ENCODE results near the gene FBXO45.
"Not testable (repeated sequence)": the region's sequence is repeated elsewhere in the genome, so short reads cannot be mapped to it uniquely, and the experiment has no call there.

The FBXO45 gene

DNA sequence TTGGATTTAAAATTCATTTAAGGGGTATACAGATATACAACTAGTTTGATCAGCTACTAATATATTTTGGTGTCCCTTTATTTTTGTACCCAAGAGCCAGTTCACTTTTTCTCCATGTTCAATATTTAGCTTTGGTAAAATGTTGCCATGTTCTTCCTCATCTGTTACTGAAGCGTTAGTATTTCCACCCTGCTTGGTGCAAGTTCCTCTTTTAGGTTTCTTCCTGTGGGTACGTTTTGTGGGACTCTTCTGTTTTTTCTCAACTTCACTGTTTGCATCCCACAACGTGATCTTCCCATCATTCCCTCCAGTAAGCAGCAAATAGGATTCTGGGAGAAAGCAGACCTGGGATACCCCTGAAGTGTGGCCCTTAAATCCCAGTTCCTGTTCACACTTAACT lies 14.3 kb upstream of the FBXO45 start:
- FAIRE-seq: no peak
- no peak for DNase-seq (ENCODE audit: extremely low spot score, insufficient read length, low read depth)

DNA sequence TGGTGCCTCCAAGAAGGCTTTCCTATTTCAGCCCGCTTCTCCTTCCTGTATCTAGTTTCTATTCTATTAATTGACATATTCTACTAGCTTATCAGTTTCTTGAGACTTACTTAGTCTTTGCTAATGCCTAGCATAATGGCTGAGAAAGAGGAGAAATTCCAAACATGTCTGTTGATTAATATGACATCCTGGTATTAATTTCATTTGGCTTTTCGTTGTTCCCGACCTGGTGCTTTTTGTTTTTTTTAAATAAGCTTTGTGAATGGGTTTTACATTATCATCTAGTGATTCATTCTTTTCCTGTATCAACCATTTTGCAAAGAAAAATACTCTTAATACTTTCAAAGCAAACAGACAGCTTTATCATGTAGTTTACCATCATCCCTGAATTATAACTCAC lies 13.2 kb upstream of the FBXO45 start:
- FAIRE-seq: no peak
- DNase-seq (ENCODE audit: extremely low spot score, insufficient read length, low read depth): no peak

DNA sequence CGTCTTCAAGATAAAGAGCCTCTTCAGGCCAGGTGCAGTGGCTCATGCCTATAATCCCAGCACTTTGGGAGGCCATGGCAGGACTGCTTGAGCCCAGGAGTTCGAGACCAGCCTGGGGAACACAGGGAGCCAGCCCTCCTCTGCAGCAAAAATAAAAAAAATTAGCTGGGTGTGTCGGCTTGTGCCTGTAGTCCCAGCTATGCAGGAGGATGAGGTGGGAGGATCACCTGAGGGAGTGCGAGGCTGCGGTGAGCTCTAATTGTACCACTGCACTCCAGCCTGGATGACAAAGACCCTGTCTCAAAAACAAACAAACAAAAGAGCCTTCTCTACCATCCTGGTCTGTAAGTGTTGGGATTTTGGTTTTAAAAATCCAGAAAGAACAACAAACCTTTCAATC lies 11.2 kb upstream of the FBXO45 start:
- DNase-seq (ENCODE audit: extremely low spot score, insufficient read length, low read depth) (no peak), FAIRE-seq (no peak)

DNA sequence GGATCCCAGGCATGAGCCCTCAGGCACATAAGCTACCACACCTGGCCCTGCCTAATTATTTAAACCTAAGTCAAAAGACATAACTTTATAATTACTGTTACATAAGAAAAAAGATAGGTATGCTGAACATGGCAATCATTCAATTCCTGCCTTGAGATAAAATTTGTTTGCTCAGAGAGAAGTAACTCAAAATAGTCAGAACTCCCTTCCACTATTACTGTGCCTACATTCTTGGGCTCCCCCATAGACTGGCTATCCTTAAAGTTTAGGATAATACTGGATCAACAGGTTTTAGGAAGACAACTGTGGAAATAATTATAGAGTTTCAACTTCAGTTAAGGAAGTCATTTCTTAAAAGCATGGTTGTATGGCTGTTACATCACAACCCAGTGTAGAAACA lies 10.0 kb upstream of the FBXO45 start:
- FAIRE-seq: no peak
- DNase-seq (ENCODE audit: extremely low spot score, insufficient read length, low read depth): no peak

DNA sequence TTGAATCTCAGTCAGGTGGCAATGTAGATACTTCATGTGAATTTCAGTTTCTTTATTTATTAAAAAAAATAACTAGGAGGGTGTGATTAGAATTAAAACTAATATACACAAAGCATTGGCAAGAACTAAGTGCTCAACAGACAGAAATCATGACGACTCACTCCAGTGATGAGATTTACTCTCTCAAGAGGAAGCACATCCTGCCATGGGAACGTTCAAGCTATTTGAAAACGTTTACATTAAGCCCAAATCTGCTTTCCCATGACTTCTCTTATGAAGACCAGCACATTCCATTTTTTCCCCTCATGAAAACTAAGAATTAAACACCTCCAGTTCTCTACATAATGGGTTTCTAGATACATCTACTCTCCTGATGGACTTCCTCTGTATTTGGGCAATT lies 8.6 kb upstream of the FBXO45 start:
- DNase-seq (ENCODE audit: extremely low spot score, insufficient read length, low read depth) (no peak), FAIRE-seq (no peak)

DNA sequence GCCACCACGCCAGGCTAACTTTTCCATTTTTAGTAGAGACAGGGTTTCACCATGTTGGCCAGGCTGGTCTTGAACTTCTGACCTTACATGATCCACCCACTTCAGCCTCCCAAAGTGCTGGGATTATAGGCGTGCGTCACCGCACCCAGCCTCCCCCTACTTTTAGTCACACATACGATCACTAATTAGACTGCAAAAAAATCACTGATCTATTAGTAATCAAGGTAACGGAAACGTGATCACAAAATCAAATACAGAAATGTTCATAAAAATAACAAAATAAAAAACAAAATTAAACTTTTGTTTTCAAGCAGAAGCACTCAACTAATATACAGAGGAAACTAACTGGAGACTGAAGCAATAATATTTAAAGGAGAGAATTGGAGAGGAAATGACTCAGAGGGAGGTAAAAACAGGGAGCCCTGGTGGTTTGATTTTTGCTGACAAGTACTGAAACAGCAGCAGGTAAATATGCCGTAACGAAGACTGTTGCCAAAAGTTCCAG lies 4.7 kb upstream of the FBXO45 start:
- FAIRE-seq: no peak

DNA sequence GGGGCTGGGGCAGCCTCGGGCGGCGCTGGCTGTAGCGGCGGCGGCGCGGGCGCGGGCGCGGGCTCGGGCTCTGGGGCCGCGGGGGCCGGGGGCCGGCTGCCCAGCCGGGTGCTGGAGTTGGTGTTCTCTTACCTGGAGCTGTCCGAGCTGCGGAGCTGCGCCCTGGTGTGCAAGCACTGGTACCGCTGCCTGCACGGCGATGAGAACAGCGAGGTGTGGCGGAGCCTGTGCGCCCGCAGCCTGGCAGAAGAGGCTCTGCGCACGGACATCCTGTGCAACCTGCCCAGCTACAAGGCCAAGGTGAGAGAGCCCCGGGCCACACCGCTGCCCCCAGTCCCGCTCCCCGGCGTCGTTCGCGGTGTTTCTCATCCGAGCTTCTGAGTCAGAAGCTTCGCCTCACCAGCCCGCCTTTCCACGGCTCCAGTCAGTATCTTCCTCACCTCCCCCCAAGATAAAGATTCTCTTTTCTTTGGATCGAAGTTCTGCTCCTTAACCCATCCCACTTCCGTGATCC lies 600 bp downstream of the FBXO45 start:
- DNase-seq (ENCODE audit: extremely low spot score, insufficient read length, low read depth) (peak; percentile 22), FAIRE-seq (no peak)

More for the DNA sequence above, 4.7 kb upstream of the FBXO45 start:
- no peak for DNase-seq (ENCODE audit: extremely low spot score, insufficient read length, low read depth)

DNA sequence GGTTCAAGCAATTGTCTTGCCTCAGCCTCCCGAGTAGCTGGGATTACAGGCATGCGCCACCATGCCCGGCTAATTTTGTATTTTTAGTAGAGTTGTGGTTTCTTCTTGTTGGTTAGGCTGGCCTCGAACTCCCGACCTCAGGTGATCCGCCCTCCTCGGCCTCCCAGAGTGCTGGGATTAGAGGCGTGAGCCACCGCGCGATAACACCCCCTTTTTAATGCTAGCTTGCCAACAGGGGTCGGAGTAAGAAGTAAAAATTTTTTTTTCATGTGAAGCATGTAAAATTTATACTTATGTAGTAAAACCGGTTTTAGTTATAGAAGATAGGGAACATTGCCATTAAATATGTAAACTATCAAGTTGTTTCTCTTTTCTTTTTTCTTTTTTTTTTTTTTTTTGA lies 1.9 kb downstream of the FBXO45 start:
- not testable (repeated sequence) for DNase-seq (ENCODE audit: extremely low spot score, insufficient read length, low read depth); FAIRE-seq

DNA sequence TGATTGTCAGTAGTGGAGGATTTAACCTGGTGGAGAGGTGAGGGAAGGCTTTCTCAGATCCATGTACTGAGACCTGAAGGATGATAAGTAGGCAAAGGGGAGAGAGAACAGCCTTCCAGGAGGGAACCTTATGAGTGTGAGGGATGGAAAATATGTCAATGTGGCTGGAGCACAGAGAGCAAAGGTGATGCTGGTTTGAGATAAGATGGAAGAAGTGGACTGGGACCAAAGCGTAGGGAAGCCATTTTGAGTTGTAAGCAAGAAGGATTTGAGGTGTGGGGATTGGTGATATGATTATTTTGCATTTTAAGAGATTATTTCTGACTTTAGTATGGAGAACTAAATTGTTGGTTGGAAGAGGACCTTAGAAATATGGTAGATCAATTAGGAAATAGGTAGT lies 3.9 kb downstream of the FBXO45 start:
- FAIRE-seq (no peak), DNase-seq (ENCODE audit: extremely low spot score, insufficient read length, low read depth) (no peak)

DNA sequence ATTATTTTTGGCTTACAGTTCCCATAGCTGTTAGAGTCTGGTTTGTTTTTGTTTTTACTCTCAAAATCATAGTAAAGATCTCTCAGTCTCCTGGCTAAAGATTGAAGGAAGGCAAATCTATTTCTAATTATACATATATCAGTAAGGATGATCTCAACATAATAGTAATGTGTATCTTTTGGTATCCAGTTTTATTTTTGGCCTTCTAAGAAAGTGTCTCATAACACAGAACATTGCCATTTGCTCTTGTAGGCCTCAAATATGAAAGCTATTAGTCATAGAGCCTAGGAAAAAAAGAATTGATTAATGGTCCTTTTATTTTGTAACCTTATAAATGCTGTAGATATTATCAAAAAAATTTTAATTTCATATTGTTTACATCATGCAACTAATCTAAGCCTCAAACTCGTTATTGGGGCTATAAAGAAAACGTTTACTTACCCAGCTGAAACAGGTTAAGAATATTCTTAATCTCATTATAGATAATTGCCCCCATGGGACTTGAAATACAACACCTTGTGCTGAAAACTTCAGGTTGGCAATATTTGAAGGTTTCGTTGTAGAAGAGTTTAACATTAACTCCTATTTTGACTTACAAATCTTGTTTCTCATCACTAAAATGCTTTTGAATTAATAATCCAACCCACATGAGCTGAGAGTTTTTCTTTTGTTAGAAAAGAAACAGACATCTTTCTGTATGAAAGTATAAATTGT lies 16.7 kb downstream of the FBXO45 start:
- DNase-seq (ENCODE audit: extremely low spot score, insufficient read length, low read depth) (no peak), FAIRE-seq (no peak)

DNA sequence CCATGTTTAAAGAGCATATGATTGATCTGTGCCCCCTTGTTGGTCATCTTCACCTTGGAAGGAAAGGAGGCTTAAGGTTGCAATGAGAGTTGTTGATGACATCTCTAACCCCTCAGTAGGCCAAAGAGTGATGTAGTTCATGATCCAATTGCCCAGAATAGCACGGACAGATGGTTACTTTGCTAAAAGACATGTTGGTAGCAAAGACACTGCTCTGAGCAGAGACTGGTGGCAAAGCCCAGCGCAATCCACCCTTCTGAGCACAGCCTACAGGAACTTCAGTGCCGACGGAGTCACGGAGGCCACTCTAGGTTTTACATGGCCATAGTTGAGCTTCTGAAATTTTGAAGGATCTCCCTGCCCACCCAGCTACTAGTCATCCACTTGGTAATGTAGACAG lies 21.8 kb downstream of the FBXO45 start:
- FAIRE-seq (no peak), DNase-seq (ENCODE audit: extremely low spot score, insufficient read length, low read depth) (no peak)

DNA sequence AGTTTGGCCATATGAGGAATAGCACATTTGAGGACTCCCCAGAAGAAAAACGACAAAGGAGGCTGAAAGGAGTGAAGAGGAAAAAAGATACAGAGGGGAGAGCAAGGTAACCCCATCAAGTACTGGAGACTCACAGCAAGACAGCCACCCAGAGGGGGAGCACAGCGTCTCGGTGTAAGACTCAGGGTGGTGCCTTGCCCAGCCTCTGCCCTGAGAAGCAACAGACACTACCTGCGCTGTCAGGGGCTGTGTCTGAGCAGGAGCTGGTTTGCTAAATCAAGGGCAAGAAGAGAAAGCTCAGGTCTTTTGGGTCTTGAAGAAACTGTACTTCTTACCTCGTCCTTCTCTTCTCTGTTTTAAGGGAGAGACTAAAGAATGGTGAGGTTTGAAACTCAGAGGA lies 27.9 kb downstream of the FBXO45 start:
- DNase-seq (ENCODE audit: extremely low spot score, insufficient read length, low read depth) (no peak), FAIRE-seq (no peak)

DNA sequence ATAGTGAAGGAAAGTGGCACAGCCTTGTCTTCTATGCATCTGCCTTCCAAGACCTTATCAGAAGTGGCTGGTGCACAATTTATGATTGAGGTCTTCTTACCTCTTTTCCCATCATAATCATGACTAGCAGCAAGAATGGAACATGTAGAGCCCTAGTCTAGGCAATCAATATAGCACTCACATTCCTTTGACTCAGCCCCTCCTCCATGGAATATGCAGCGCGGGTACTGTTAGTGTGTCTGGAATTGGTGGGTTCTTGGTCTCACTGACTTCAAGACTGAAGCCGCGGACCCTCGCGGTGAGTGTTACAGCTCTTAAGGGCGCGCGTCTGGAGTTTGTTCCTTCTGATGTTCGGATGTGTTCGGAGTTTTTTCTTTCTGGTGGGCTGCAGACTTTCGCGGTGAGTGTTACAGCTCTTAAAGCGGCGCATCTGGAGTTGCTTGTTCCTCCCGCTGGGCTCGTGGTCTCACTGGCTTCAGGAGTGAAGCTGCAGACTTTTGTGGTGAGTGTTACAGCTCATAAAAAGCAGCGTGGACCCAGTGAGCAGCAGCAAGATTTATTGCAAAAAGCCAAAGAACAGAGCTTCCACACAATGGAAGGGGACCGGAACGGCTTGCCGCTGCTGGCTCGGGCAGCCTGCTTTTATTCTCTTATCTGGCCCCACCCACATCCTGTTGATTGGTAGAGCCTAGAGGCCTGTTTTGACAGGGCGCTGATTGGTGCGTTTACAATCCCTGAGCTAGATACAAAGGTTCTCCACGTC lies 29.7 kb downstream of the FBXO45 start:
- not testable (repeated sequence) for FAIRE-seq; DNase-seq (ENCODE audit: extremely low spot score, insufficient read length, low read depth)

DNA sequence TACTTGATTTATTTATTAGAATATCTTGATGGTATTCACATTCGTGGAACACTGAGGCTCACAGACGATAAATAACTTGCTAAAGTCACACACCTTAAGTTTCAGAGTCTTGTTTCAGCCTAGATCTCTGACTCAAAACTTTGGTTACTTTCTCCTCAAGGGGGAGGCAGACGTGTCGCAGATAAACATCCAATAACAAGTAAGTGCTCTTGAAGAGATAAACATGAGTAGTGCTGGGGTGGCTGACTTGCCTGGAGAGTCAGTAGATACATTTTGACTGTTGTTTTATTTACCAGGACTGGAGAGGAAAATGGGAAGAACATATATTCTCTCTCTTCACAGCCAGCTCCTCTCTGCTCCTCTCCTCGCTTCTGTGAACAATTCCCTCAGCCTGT lies 31.3 kb downstream of the FBXO45 start:
- FAIRE-seq: no peak
- no peak for DNase-seq (ENCODE audit: extremely low spot score, insufficient read length, low read depth)

DNA sequence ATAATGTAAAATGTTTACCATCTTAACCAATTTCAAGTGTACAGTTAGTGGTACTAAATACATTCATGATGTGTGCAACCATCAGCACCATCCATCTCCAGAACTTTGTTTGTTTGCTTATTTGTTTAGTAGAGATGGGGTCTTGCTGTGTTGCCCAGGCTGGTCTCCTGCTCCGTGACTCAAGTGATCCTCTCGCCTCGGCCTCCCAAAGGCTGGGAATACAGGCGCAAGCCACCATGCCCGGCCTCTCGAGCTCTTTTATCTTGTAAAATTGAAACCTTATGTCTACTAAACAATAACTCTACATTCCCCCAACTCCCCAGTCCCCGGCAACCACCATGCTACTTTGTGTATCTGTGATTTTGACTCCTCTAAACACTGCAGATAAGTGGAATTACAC lies 31.9 kb downstream of the FBXO45 start:
- DNase-seq (ENCODE audit: extremely low spot score, insufficient read length, low read depth) (no peak), FAIRE-seq (no peak)

DNA sequence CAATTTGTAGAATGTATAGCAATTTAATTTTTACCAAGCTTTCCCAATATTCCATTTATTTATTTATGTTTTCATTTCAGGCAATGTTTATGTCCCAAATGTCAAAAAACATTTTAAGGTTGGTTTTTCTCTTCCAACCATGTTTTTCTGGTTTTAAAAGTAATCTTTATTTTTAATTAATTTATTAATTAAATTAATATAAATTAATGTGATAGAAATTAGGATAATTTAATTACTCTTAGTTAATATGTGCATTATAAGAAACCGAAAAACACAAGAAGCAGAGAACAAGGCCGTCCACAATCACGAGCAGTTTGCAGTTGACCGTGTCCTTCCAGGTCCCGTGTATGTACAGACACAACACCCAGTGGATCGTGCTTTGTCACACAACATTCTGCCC lies 34.2 kb downstream of the FBXO45 start:
- DNase-seq (ENCODE audit: extremely low spot score, insufficient read length, low read depth) (no peak), FAIRE-seq (no peak)

DNA sequence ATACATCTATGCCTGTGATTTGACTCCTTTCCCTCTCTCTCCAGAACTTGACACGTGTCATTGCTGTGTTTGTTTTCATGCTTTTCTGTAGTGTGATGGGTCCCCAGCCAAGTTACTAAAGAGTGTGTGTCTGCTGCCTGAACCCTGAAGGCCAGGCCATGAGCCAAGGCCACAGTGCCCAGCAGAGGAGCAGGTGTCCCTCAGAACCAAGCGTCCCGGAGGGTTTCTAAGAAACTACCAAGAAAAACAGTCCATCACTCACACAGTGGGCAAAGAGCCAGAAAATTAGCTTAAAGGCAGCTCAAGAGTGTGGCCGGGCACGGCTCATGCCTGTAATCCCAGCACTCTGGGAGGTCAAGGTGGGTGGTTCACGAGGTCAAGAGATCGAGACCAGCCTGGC lies 35.2 kb downstream of the FBXO45 start:
- FAIRE-seq (no peak), DNase-seq (ENCODE audit: extremely low spot score, insufficient read length, low read depth) (no peak)

DNA sequence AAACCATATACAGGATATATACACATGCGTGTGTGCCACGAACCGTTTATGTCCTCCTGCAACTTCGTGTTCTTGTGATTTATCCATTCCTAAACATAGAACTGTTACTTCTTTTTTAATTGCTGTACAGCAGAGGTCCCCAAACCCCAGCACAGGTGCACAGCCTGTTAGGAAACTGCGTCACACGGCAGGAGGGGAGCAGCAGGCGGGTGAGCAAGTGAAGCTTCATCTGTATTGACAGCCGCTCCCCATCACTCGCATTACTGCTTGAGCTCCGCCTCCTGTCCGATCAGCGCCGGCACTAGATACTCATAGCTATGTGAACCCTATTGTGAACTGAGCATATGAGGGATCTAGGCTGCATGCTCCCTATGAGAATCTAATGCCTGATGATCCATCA lies 36.1 kb downstream of the FBXO45 start:
- DNase-seq (ENCODE audit: extremely low spot score, insufficient read length, low read depth) (no peak), FAIRE-seq (no peak)

DNA sequence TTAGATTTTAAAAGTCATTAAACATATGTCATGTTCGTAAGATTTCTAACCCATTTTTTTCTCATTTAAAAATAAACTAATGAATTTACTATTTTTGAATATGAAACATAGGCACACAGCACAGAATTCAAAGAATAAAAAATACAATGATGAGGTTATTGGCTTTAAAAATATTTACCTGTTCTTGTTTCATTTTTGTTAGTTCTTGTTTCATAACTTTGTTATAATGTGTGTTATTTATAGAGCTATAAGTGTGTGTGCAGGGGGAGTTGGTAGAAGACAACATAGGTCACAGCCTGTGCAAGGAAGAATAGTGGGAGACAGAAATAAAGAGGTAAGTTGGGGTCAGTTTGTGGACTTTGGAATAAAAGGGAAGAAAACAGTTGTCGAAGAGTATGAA lies 40.2 kb downstream of the FBXO45 start:
- FAIRE-seq (no peak), DNase-seq (ENCODE audit: extremely low spot score, insufficient read length, low read depth) (no peak)

DNA sequence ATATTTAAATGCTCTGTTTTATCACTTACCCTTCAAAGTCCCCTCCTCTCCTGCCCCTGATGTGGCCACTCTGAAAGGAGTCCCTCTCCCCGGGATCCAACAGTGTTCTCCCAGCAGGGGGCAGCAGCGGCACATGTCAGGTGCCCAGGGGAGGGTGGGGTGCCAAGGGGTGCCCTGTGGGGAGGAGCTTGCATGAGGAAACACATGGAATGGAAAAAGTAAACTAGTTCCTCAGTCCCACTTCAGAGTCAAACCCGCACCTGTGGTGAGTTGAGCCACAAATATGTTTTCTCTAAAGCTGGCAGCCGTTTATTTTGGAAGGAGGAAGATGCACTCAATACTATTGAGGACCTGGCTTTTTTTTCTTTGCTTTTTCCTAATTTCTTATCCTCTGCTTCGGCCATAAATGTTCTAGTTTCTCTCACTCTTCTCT lies 40.9 kb downstream of the FBXO45 start:
- FAIRE-seq: peak; percentile 95

DNA sequence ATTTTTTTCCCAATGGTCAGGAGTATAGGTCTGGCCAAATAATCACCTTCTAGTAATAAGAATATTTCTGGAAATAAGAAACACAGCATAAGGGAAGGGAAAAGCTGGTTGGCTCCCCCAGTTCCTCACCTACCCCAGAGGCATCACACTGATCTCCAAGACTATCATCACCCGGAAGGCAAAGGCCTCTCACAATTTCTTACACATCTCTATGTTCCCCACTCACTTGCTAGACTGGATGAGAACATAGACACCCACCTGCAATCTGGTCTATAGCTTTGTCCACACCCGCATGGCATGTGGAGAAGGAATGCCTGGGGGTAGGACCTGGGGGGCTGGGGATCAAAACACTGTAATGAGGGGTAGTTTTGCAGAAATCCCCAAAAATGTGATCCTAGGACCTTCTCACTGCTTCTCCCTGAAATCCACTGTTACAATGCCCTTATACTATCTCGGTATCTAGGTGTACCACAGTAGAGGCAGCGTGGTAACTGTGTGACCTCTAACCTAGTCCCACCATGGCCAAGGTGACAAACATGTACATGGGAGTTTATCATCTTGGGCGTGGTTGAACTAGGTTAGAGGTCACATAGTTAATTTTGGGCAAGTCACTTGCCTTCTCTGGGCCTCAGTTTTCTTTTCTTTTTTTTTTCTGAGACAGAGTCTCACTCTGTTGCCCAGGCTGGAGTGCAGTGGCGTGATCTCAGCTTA lies 41.5 kb downstream of the FBXO45 start:
- FAIRE-seq (no peak), DNase-seq (ENCODE audit: extremely low spot score, insufficient read length, low read depth) (no peak)

More for the DNA sequence above, 40.9 kb downstream of the FBXO45 start:
- DNase-seq (ENCODE audit: extremely low spot score, insufficient read length, low read depth): peak; percentile 81
